ENCODE data around the gene FXYD4. TPM values are rescaled to one million over a fixed set of nuclear protein-coding genes. Genes with fewer than 3 reads are reported as not detected.

Gene FXYD4
- total RNA-seq, 2 donors from 2014 or later = 0.97 TPM; not detected in 1

DNA sequence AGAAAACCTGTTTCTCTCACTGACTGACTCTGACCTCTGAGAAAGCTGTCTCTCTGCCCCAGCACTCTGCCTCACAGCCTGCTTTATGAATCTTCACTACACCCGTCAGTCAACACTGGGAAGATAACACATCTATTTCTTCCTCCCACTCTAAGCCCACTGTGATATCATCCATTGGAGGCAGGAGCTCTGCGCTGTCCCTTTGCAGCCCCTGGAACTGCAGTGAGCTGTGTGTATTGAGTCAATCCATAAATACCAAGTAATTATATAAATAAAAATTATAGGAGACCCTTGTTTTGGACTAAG is 17.2 kb upstream of the FXYD4 start:
- DNase-seq = no peak
- H3K27me3 ChIP-seq (ENCODE audit: control insufficient read depth, insufficient read depth, low read length, poor library complexity, severe bottlenecking) = no peaks in the 10 kb centered on the region
- 80 to 81% methylated on average over 1 to 2 of the region's 2 CpGs for WGBS, 2 experiments (ENCODE audit: insufficient coverage in 1 of 2, insufficient read length in 1 of 2)
- peaks cover 5% of the 10 kb centered on the region for H3K4me1 ChIP-seq (ENCODE audit: control insufficient read depth, insufficient read depth, low read length)
- TF ChIP-seq, protein P1, sequence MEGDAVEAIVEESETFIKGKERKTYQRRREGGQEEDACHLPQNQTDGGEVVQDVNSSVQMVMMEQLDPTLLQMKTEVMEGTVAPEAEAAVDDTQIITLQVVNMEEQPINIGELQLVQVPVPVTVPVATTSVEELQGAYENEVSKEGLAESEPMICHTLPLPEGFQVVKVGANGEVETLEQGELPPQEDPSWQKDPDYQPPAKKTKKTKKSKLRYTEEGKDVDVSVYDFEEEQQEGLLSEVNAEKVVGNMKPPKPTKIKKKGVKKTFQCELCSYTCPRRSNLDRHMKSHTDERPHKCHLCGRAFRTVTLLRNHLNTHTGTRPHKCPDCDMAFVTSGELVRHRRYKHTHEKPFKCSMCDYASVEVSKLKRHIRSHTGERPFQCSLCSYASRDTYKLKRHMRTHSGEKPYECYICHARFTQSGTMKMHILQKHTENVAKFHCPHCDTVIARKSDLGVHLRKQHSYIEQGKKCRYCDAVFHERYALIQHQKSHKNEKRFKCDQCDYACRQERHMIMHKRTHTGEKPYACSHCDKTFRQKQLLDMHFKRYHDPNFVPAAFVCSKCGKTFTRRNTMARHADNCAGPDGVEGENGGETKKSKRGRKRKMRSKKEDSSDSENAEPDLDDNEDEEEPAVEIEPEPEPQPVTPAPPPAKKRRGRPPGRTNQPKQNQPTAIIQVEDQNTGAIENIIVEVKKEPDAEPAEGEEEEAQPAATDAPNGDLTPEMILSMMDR (conservative IDR thresholded peaks at IDR 0.05) = no peak
- no peak overlapping the region for H3K4me3 ChIP-seq (ENCODE audit: low read length)
- Mint-ChIP-seq H3K27me3 (ENCODE audit: insufficient read depth) (no peaks in the 10 kb centered on the region), H3K36me3 (ENCODE audit: low read depth) (no peaks in the 10 kb centered on the region), H3K9me3 (no peaks in the 10 kb centered on the region), H3K27ac (no peak overlapping the region), H3K4me1 (peaks cover 26% of the 10 kb centered on the region), H3K4me3 (no peak overlapping the region)
- no peak overlapping the region for H3K9ac ChIP-seq (ENCODE audit: extremely low read depth, low read length, poor library complexity, severe bottlenecking)
- no peak overlapping the region for H3K27ac ChIP-seq (ENCODE audit: low read depth, low read length)
- no peaks in the 10 kb centered on the region for H3K9me3 ChIP-seq (ENCODE audit: control insufficient read depth, low read length)
- no peaks in the 10 kb centered on the region for H3K36me3 ChIP-seq (ENCODE audit: control insufficient read depth, insufficient read depth, low read length)

DNA sequence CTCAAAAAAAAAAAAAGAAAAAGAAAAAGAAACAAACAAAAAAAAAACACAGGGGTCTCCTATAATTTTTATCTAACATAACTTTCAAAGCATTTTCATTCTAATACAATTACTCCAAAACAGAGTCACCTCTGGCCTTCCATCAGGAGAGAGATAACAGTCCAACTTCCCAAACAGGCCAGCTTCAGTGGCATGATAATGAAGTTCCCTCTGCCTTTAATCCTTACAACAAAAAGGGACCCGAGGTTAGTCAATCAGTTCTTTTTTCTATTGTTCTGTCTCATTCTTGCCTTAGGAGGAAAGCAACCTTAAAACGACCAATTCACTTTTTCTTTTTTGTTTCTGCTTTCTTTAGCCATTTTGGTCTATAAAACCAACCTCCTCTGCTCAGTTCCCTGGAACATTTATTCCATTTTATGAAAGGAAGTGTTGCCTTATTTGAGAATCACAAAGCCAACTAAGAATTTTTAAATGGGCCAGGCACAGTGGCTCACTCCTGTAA is 16.5 kb upstream of the FXYD4 start:
- Mint-ChIP-seq H3K36me3 (ENCODE audit: low read depth) (no peaks in the 10 kb centered on the region), H3K27ac (peak overlapping the region; percentile 61), H3K4me1 (peaks cover 26% of the 10 kb centered on the region), H3K4me3 (no peak overlapping the region), H3K9me3 (no peaks in the 10 kb centered on the region), H3K27me3 (ENCODE audit: insufficient read depth) (no peaks in the 10 kb centered on the region)
- Histone ChIP-seq H3K4me1 (ENCODE audit: control insufficient read depth, insufficient read depth, low read length) (peaks cover 5% of the 10 kb centered on the region), H3K36me3 (ENCODE audit: control insufficient read depth, insufficient read depth, low read length) (no peaks in the 10 kb centered on the region), H3K27ac (ENCODE audit: low read depth, low read length) (no peak overlapping the region), H3K9ac (ENCODE audit: extremely low read depth, low read length, poor library complexity, severe bottlenecking) (no peak overlapping the region), H3K4me3 (ENCODE audit: low read length) (no peak overlapping the region), H3K9me3 (ENCODE audit: control insufficient read depth, low read length) (no peaks in the 10 kb centered on the region), H3K27me3 (ENCODE audit: control insufficient read depth, insufficient read depth, low read length, poor library complexity, severe bottlenecking) (no peaks in the 10 kb centered on the region)
- 10 to 14% methylated on average over 2 of the region's 2 CpGs for WGBS, 2 experiments (ENCODE audit: insufficient coverage in 1 of 2, insufficient read length in 1 of 2)
- TF ChIP-seq, protein P1 (conservative IDR thresholded peaks at IDR 0.05) = no peak
- DNase-seq = no peak

DNA sequence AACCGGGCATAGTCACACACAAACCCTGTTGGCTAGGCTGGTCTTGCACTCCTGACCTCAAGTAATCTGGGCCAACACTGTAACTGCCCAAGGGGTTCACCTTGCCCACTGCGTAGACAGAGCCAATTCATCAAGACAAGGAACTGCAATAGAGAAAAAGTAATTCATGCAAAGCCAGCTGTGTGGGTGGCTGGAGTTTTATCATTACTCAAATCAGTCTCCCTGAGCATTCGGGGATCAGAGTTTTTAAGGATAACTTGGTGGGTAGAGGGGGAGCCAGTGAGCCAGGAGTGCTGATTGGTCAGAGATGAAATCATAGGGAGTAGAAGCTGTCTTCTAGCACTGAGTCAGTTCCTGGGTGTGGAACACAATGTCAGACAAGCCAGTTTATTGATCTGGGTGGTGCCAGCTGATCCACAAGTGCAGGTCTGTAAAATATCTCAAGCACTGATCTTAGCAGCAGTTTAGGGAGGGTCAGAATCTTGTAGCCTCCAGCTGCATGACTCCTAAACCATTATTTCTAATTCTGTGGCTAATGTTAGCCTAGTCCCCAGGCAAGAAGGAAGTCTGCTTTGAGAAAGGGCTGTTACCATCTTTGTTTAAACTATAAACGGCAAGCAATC is 15.6 kb upstream of the FXYD4 start:
- Mint-ChIP-seq H3K36me3 (ENCODE audit: low read depth) (no peaks in the 10 kb centered on the region), H3K9me3 (no peaks in the 10 kb centered on the region), H3K4me1 (peaks cover 25% of the 10 kb centered on the region), H3K4me3 (no peak overlapping the region), H3K27me3 (ENCODE audit: insufficient read depth) (no peaks in the 10 kb centered on the region), H3K27ac (no peak overlapping the region)
- H3K4me1 ChIP-seq (ENCODE audit: control insufficient read depth, insufficient read depth, low read length) = peaks cover 5% of the 10 kb centered on the region
- no peaks in the 10 kb centered on the region for H3K27me3 ChIP-seq (ENCODE audit: control insufficient read depth, insufficient read depth, low read length, poor library complexity, severe bottlenecking)
- no peak for DNase-seq
- TF ChIP-seq, protein P1 (conservative IDR thresholded peaks at IDR 0.05) = no peak
- H3K36me3 ChIP-seq (ENCODE audit: control insufficient read depth, insufficient read depth, low read length) = no peaks in the 10 kb centered on the region
- H3K4me3 ChIP-seq (ENCODE audit: low read length) = no peak overlapping the region
- WGBS, 2 experiments (ENCODE audit: insufficient coverage in 1 of 2, insufficient read length in 1 of 2) = 76 to 86% methylated on average over 2 to 4 of the region's 4 CpGs
- no peaks in the 10 kb centered on the region for H3K9me3 ChIP-seq (ENCODE audit: control insufficient read depth, low read length)
- no peak overlapping the region for H3K27ac ChIP-seq (ENCODE audit: low read depth, low read length)
- H3K9ac ChIP-seq (ENCODE audit: extremely low read depth, low read length, poor library complexity, severe bottlenecking) = no peak overlapping the region

All from endodermal cell (in vitro differentiated cells).